ENCODE results near the gene CRLF1.
A peak's percentile ranks its signal among the peaks of the same experiment; 100 is the strongest.

The CRLF1 gene

GRCh38 chr19:18651300-18651699, 44.7 kb upstream of the CRLF1 start:
- Histone ChIP-seq H3K9me3 (no peaks in the 10 kb centered on the region), H3K4me1 (no peaks in the 10 kb centered on the region; the same call in 1 of the 2 replicates), H3K36me3 (no peaks in the 10 kb centered on the region), H3K27me3 (no peaks in the 10 kb centered on the region), H3K4me3 (ENCODE audit: low read depth, low read length) (no peak overlapping the region)
- no peak for DNase-seq
- no peak for TF ChIP-seq CTCF (IDR thresholded peaks at IDR 0.05; ENCODE audit: low read depth, low read length)

GRCh38 chr19:18650468-18651041, 44.0 kb upstream of the CRLF1 start:
- Histone ChIP-seq H3K36me3 (no peaks in the 10 kb centered on the region), H3K27me3 (no peaks in the 10 kb centered on the region), H3K9me3 (no peaks in the 10 kb centered on the region), H3K4me3 (ENCODE audit: low read depth, low read length) (no peak overlapping the region), H3K4me1 (no peaks in the 10 kb centered on the region; the same call in 1 of the 2 replicates)
- DNase-seq = no peak
- TF ChIP-seq CTCF (IDR thresholded peaks at IDR 0.05; ENCODE audit: low read depth, low read length) = no peak

GRCh38 chr19:18650021-18650390, 43.4 kb upstream of the CRLF1 start:
- DNase-seq = no peak
- H3K4me3 ChIP-seq (ENCODE audit: low read depth, low read length) = no peak overlapping the region
- no peaks in the 10 kb centered on the region for H3K36me3 ChIP-seq
- no peak for TF ChIP-seq CTCF (IDR thresholded peaks at IDR 0.05; ENCODE audit: low read depth, low read length)
- no peaks in the 10 kb centered on the region for H3K27me3 ChIP-seq
- no peaks in the 10 kb centered on the region; the same call in 1 of the 2 replicates for H3K4me1 ChIP-seq
- H3K9me3 ChIP-seq = no peaks in the 10 kb centered on the region

GRCh38 chr19:18649371-18650020, 42.9 kb upstream of the CRLF1 start:
- H3K27me3 ChIP-seq = no peaks in the 10 kb centered on the region
- DNase-seq = peak; percentile 51
- H3K4me1 ChIP-seq = no peaks in the 10 kb centered on the region; the same call in 1 of the 2 replicates
- no peak overlapping the region for H3K4me3 ChIP-seq (ENCODE audit: low read depth, low read length)
- H3K9me3 ChIP-seq = no peaks in the 10 kb centered on the region
- no peaks in the 10 kb centered on the region for H3K36me3 ChIP-seq
- TF ChIP-seq CTCF (IDR thresholded peaks at IDR 0.05; ENCODE audit: low read depth, low read length) = no peak

GRCh38 chr19:18648973-18649315, 42.3 kb upstream of the CRLF1 start:
- peaks cover 1% of the 10 kb centered on the region for H3K9me3 ChIP-seq
- H3K4me1 ChIP-seq = no peaks in the 10 kb centered on the region; the same call in 1 of the 2 replicates
- H3K4me3 ChIP-seq (ENCODE audit: low read depth, low read length) = no peak overlapping the region
- DNase-seq = no peak
- no peaks in the 10 kb centered on the region for H3K36me3 ChIP-seq
- no peak for TF ChIP-seq CTCF (IDR thresholded peaks at IDR 0.05; ENCODE audit: low read depth, low read length)
- H3K27me3 ChIP-seq = no peaks in the 10 kb centered on the region

- no peak for TF ChIP-seq CTCF (IDR thresholded peaks at IDR 0.05; ENCODE audit: low read depth, low read length)
- Histone ChIP-seq H3K27me3 (no peaks in the 10 kb centered on the region), H3K4me1 (no peaks in the 10 kb centered on the region; the same call in 1 of the 2 replicates), H3K4me3 (ENCODE audit: low read depth, low read length) (no peak overlapping the region), H3K9me3 (peaks cover 6% of the 10 kb centered on the region), H3K36me3 (no peaks in the 10 kb centered on the region)
- no peak for DNase-seq
These were observed 41.2 kb upstream of the CRLF1 start for GRCh38 chr19:18647807-18648206.
